Immature natural killer cell (primary cell): Measurements from ENCODE around the gene FLYWCH2. TPM values are rescaled to one million over a fixed set of nuclear protein-coding genes. Genes with fewer than 3 reads are reported as not detected.

Experiments
- DNase-seq, 3 donors: peaks; one replicate each; pipeline ENCODE4 v3.0.0; 2022; ENCODE audit warnings: mixed read lengths in 1 of 3
- H3K27ac Mint-ChIP-seq, 6 donors: one replicate each; pipeline ENCODE4 v1.8.0; 2020; ENCODE audit warnings: mixed read lengths in 6 of 6, mild to moderate bottlenecking in 5 of 6, inconsistent platforms in 4 of 6, moderate library complexity in 3 of 6
- H3K27me3 Mint-ChIP-seq, 3 donors: one replicate each; pipeline ENCODE4 v1.8.0; 2020 to 2021; ENCODE audit warnings: low read depth in 3 of 3, mild to moderate bottlenecking in 3 of 3, mixed read lengths in 3 of 3, moderate library complexity in 3 of 3, inconsistent platforms in 1 of 3
- H3K36me3 Mint-ChIP-seq, 3 donors: one replicate each; pipeline ENCODE4 v1.8.0; 2020; ENCODE audit warnings: mixed read lengths in 3 of 3, inconsistent platforms in 2 of 3, mild to moderate bottlenecking in 2 of 3
- H3K4me1 Mint-ChIP-seq, 2 donors: one replicate each; pipeline ENCODE4 v1.8.0; 2020; ENCODE audit warnings: inconsistent platforms in 2 of 2, mild to moderate bottlenecking in 2 of 2, mixed read lengths in 2 of 2, moderate library complexity in 1 of 2
- H3K4me3 Mint-ChIP-seq, 5 donors: one replicate each; pipeline ENCODE4 v1.8.0; 2020; ENCODE audit warnings: mild to moderate bottlenecking in 5 of 5, mixed read lengths in 5 of 5, inconsistent platforms in 3 of 5, moderate library complexity in 3 of 5
- H3K9me3 Mint-ChIP-seq, 6 donors: one replicate each; pipeline ENCODE4 v1.8.0; 2020; ENCODE audit warnings: mild to moderate bottlenecking in 6 of 6, mixed read lengths in 6 of 6, inconsistent platforms in 4 of 6, moderate library complexity in 3 of 6
- polyA plus RNA-seq, 3 donors: library from polyadenylated mRNA; unstranded; fragments of 300-500 nt; fragmentation: Illumina TruSeq; gene quantifications; one replicate each; pipeline ENCODE4 v1.2.3, GENCODE V29; 2021

FLYWCH2 gene
- polyA plus RNA-seq, 3 donors from 2014 or later = 15.9 to 24.5 (median 18.3) TPM

DNA sequence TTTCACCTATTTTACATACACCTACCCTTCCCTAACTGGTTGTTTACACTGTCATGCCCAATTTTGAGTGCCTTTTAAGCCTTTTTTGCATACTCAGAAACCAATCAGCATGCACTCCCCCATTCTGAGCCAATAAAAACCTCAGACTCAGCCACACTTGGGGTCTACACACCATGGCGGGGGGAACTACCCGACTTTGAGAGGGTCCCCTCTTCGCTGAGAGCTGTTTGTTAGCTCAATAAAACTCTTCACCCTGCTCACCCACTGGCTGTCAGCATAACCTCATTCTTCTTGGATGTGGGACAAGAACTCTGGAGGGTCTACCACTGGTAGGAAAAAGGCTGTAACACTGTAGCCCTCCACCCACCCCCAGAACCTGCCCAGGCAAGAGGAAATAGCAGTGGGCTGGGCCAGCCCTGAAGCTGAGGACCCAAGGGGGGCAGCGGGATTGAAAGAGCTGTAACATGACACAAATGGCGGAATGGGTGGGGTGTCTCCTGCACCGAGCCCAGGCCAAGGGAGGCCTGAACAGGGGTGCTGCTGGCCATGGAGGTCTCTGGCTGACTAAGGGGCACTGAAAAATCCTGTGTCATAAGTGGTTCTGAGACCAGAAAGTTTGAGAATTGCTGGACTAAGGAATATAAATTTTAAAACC, 3.0 kb upstream of the FLYWCH2 start:
- Mint-ChIP-seq H3K27me3 (peaks cover 4 to 12% (median 8%) of the 10 kb centered on the region in 3 donors), H3K36me3 (no peaks in the 10 kb centered on the region), H3K4me1 (peaks cover 9 to 12% of the 10 kb centered on the region in 2 donors), H3K9me3 (no peaks in the 10 kb centered on the region), H3K27ac (no peak overlapping the region), H3K4me3 (peak overlapping the region in 2 of 5 donors; percentile 6 to 21)
- DNase-seq = no peak

DNA sequence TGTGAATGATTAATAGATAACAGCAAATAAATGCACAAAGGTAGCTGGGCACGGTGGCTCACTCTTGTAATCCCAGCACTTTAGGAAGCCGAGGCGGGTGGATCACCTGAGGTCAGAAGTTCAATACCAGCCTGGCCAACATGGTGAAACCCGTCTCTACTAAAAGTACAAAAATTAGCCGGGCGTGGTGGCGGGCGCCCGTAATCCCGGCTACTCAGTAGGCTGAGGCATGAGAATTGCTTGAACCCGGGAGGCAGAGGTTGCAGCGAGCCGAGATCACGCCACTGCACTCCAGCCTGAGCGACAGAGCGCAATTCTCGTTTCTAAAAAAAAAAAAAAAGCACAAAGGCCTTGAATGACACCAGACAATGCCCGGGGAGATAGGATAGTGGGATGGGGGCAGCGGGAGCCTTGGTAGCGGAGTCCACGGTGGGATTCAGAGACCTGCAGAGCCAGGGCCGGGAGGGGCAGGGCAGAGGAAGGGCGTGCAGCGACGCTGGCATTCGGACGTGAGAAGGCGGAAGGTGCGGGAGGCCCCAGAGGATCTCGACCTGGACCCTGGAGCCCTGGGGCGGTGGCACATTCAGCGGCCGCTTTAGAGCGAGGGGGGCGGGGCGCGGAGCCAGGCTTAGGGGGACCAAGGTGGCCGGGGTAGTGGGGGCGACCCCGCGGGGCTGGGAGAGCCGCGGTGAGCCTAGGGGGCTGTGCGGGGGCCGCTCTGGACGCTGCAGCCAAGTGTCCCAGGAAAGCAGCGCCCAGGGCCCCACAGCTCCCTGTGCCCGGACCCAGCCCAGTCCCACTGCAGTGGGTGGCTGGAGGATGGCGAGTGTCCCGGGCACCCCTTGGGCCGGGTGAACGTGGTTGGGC, 999 bp upstream of the FLYWCH2 start:
- peak in 1 of 3 donors; percentile 8 for DNase-seq
- Mint-ChIP-seq H3K4me1 (peaks cover 9 to 11% of the 10 kb centered on the region in 2 donors), H3K9me3 (no peaks in the 10 kb centered on the region), H3K36me3 (no peaks in the 10 kb centered on the region), H3K4me3 (peak overlapping the region; percentile 84 to 95 (median 94)), H3K27ac (peak overlapping the region; percentile 93 to 99 (median 97)), H3K27me3 (peaks cover 4 to 12% (median 10%) of the 10 kb centered on the region in 3 donors)

DNA sequence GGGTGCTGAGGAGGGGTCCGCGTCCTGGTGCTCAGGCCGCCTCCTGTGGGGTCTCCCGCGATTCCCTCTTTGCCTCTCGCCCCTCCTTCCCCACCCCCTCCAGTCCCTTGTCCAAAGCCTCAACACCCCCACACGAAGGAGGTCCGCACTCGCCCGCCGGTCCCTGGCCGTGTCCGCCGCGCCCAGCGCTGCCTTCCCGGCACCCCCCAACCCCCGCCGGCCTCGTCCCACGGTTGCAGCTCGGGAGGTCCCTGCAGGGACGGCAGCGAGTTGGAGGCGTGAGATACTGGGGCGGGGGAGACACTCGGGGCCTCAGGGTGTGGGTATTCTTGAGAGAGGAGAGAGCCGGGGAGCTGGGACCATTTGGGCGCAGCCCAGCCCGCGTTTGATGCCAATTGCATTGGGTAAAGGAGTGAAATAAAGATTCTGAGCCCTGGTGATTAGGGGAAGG, 468 bp downstream of the FLYWCH2 start:
- H3K36me3 Mint-ChIP-seq = no peaks in the 10 kb centered on the region
- H3K4me3 Mint-ChIP-seq = peak overlapping the region; percentile 79 to 94 (median 85)
- H3K27ac Mint-ChIP-seq = peak overlapping the region; percentile 73 to 88 (median 82)
- H3K9me3 Mint-ChIP-seq = no peaks in the 10 kb centered on the region
- no peak for DNase-seq
- H3K27me3 Mint-ChIP-seq = peaks cover 4 to 12% (median 10%) of the 10 kb centered on the region in 3 donors
- peaks cover 9 to 11% of the 10 kb centered on the region in 2 donors for H3K4me1 Mint-ChIP-seq

DNA sequence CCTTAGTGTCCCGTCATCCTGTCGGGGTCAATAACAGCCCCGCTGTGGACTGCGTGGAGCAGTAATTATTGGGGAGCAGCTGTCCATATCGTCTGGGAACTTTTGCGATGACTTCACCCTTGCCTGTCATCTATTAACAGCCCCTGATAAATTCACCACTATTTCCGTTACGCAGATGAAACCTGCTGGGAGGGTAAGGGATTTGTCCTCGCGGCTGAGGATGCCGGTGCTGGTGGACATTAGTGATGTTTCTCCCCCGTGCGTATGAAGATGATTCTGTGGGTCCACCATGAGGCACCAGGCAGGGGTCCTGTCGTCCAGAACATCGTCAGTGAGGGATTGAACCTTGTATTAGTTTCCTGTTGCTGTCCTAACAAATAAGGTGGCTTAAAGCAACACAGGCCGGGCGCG, 1.0 kb downstream of the FLYWCH2 start:
- Mint-ChIP-seq H3K27me3 (peaks cover 4 to 12% (median 10%) of the 10 kb centered on the region in 3 donors), H3K4me1 (peaks cover 9 to 11% of the 10 kb centered on the region in 2 donors), H3K9me3 (no peaks in the 10 kb centered on the region), H3K4me3 (peak overlapping the region; percentile 79 to 94 (median 82)), H3K36me3 (no peaks in the 10 kb centered on the region), H3K27ac (peak overlapping the region; percentile 73 to 88 (median 82))
- no peak for DNase-seq

DNA sequence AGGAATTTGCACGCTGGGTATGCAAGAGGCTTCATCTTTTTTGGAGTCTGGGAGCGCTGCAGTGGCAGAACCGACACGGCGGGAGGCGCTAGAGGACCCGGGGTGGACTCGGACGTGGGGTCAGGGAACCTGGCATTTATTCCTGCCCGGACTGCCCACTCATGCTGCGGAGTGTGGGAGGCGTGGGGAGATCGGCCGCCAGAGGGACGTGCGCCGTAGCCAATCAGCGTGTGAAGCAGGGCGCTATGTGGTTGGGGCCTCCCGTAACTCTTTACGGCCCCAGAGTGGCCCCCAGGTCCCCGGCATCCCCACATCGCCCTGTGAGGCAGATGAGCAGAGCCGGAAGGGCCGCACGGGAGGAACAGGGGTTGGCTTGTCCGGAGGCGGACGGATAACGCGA, 11.2 kb downstream of the FLYWCH2 start:
- H3K4me1 Mint-ChIP-seq = no peaks in the 10 kb centered on the region
- no peak for DNase-seq
- H3K9me3 Mint-ChIP-seq = no peaks in the 10 kb centered on the region
- no peaks in the 10 kb centered on the region for H3K27me3 Mint-ChIP-seq
- no peaks in the 10 kb centered on the region for H3K36me3 Mint-ChIP-seq
- H3K27ac Mint-ChIP-seq = no peak overlapping the region
- H3K4me3 Mint-ChIP-seq = no peak overlapping the region

DNA sequence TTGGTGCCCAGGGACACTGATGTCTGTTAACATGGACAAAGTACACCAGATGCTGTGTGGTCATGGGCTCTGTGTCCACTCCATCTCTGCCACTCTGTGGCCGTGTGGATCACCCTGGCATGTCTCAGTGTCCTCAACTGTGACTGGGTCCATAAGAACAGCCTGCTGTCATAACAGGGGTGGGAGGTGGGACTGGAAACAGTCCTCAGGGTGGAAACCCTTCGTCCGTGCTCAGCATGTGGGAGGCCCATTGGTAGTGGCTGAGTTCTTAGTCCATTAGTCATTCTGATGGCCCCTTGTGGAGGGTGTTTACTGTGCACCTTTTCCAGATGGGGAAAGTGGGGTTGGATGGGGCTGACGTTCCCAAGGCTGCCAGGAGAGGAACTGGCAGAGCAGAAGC, 12.8 kb downstream of the FLYWCH2 start:
- peaks cover 0 to under 1% (median 0%) of the 10 kb centered on the region in 3 donors for H3K27me3 Mint-ChIP-seq
- no peak for DNase-seq
- no peak overlapping the region for H3K4me3 Mint-ChIP-seq
- H3K27ac Mint-ChIP-seq = no peak overlapping the region
- no peaks in the 10 kb centered on the region for H3K9me3 Mint-ChIP-seq
- H3K4me1 Mint-ChIP-seq = no peaks in the 10 kb centered on the region
- H3K36me3 Mint-ChIP-seq = no peaks in the 10 kb centered on the region

DNA sequence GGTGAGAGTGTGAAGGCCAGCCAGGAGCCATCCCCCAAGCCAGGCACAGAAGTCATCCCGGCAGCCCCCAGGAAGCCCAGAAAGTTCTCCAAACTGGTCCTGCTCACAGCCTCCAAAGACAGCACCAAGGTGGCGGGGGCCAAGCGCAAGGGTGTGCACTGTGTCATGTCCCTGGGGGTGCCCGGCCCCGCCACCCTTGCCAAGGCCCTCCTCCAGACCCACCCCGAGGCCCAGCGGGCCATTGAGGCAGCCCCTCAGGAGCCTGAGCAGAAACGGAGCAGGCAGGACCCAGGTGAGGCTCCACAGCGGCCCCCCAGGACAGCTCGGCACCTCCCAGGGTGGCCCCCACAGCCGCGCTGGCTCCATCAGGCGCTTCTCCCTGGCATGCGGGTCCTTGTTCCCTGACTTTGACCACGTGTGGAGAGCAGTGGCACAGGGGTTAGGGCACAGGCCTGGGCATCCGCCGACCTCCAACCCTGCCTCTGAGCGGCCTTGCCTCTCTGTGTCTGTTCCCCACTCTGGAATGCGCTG, 13.5 kb downstream of the FLYWCH2 start:
- no peaks in the 10 kb centered on the region for H3K36me3 Mint-ChIP-seq
- H3K27me3 Mint-ChIP-seq = peaks cover 0 to 3% (median 0%) of the 10 kb centered on the region in 3 donors
- no peaks in the 10 kb centered on the region for H3K9me3 Mint-ChIP-seq
- H3K4me1 Mint-ChIP-seq = no peaks in the 10 kb centered on the region
- no peak for DNase-seq
- H3K27ac Mint-ChIP-seq = no peak overlapping the region
- H3K4me3 Mint-ChIP-seq = no peak overlapping the region

DNA sequence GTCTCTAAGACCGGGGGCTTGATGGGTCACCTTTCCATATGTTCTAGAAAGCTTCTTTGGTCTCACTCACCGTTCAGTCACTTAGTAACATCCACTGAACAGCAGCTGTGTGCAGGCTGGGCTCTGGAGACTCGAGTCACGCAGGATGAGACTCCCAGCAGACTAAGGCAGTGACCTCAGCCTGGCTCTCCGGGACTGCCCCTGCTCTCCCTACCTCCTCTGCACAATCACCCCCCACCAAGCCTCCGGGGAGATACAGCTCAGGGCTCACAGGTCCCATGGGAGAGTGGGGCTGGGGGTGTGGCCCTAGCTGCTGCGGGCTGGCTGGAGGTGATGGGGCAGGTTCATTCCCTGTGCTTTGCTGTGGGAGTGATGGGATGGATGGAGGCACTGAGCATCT, 14.1 kb downstream of the FLYWCH2 start:
- Mint-ChIP-seq H3K27me3 (peaks cover 0 to 3% (median 0%) of the 10 kb centered on the region in 3 donors), H3K4me1 (no peaks in the 10 kb centered on the region), H3K4me3 (no peak overlapping the region), H3K9me3 (no peaks in the 10 kb centered on the region), H3K27ac (no peak overlapping the region), H3K36me3 (no peaks in the 10 kb centered on the region)
- no peak for DNase-seq

DNA sequence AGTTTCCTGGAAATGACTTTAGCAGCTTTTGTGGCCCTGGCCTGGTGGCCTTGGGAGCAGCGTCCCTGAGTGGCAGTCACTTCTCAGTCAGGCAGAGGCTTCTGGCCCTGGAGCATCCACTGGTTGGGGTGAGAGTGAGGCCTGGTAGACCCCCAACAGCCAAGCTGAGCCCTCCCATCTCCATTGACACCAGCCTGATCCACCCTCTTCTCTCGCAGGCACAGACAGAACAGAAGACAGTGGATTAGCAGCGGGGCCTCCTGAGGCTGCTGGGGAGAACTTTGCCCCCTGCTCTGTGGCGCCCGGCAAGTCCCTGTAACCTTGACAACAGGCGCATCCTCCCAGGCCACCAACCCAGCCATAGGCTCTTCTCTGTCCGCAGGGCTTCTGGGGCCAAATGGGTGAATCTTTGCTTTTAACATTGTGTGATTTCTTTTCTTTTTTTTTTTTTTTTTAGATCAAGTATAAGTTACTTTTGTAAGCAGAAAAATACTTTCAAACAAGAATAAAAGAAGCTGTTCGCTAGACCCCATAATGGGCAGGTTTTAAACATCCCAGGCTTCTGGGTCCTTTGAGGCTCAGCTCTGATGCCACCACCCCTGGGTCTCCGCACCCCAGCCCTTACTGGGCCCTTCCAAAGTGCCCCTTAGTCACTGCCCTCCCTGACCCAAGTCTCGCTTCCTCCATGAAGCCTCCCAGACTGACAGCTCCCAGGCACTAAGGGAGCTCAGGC, 16.0 kb downstream of the FLYWCH2 start:
- Mint-ChIP-seq H3K27me3 (peaks cover 0 to 4% (median 2%) of the 10 kb centered on the region in 3 donors), H3K36me3 (no peaks in the 10 kb centered on the region), H3K4me3 (no peak overlapping the region), H3K9me3 (no peaks in the 10 kb centered on the region), H3K27ac (no peak overlapping the region), H3K4me1 (peaks cover 3 to 5% of the 10 kb centered on the region in 2 donors)
- no peak for DNase-seq

DNA sequence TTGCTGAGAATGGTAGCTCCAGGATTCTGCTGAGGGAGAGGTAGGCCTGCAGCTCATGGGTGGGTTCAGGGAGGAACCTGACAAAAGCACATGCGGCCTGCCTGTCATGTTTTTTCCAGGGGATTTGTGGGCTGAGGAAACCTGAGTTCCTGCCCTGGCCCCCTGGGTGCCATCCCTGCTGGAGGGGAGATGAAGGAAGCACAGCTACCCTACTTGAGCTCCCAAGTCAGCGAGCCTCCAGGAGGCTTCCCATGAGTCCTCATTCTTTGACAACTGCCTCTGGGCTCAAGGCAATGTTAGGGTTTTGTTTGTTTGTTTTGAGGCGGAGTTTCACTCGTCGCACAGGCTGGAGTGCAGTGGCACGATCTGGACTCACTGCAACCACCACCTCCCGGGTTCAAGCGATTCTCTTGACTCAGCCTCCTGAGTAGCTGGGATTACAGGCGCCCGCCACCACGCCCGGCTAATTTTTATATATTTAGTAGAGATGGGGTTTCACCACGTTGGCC, 16.6 kb downstream of the FLYWCH2 start:
- H3K9me3 Mint-ChIP-seq = no peaks in the 10 kb centered on the region
- H3K27ac Mint-ChIP-seq = no peak overlapping the region
- no peaks in the 10 kb centered on the region for H3K36me3 Mint-ChIP-seq
- no peak overlapping the region for H3K4me3 Mint-ChIP-seq
- peaks cover 0 to 6% (median 2%) of the 10 kb centered on the region in 3 donors for H3K27me3 Mint-ChIP-seq
- DNase-seq = no peak
- H3K4me1 Mint-ChIP-seq = peaks cover 7 to 8% of the 10 kb centered on the region in 2 donors

DNA sequence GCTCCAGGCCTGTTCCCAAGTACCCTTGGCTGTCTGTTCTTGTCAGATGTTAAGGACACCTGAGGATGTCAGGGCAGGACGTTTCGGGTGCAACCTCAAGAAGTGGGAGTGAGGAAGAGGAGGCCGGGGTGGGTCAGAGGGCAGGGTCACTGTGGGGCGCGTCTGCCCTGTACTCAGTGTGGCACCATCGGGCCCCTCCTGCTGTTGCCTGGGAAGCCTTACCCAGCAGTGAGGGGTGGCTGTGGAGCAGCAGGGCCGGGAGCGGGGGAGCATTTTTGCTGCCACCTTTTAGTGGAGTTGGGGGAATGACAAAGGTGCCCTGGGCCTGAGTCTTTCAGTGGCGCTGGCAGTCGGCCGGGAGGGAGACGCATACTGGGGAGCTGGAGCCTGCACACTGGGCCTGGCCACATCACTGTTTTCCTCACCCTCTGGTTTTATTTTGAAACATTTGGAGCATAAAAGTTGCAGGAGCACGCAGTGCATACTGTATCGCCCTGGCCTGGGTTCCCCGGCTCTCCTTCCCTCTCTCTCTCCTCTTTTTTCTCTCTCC, 17.6 kb downstream of the FLYWCH2 start:
- H3K4me1 Mint-ChIP-seq = peaks cover 11% of the 10 kb centered on the region in 2 donors
- H3K4me3 Mint-ChIP-seq = no peak overlapping the region
- H3K27me3 Mint-ChIP-seq = peaks cover 0 to 6% (median 2%) of the 10 kb centered on the region in 3 donors
- H3K9me3 Mint-ChIP-seq = no peaks in the 10 kb centered on the region
- H3K36me3 Mint-ChIP-seq = no peaks in the 10 kb centered on the region
- H3K27ac Mint-ChIP-seq = no peak overlapping the region
- no peak for DNase-seq

DNA sequence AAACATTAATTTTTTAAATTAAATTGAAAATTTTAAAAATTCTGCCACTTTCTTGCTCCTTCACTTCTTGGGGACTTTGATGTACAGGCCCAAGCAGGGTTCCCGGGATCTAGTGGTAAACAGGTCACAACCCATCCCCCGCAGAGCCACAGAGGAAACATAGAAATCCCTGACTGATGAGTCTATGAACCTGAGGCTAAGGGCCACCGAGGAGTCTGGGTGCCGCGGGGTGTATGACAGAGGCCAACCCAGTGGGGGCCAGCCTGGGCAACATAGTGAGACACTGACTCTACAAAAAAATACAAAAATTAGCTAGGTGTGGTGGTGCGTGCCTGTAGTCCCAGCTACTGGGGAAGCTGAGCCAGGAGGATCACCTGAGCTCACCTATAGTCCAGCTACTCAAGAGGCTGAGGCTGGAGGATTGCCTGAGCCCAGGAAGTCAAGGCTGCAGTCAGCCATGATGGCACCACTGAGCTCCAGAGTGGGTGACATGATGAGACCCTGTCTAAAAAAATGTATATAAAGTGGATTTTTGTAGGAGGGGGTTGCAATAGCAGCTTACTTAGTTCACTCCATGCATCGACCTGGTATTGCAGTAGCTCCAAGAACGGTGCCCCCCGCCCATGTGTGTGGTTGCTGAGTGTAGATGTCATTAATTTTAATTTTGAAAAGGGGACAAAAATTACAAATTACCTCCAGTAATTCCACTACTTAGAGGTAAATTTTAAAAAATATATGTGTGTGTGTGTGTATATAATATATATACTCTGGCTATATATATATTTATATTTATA, 19.5 kb downstream of the FLYWCH2 start:
- peak overlapping the region in 1 of 5 donors; percentile 27 for H3K4me3 Mint-ChIP-seq
- peak overlapping the region in 1 of 6 donors; percentile 39 for H3K27ac Mint-ChIP-seq
- H3K4me1 Mint-ChIP-seq = peaks cover 30% of the 10 kb centered on the region in 2 donors
- no peaks in the 10 kb centered on the region for H3K9me3 Mint-ChIP-seq
- peaks cover 0 to 11% (median 4%) of the 10 kb centered on the region in 3 donors for H3K27me3 Mint-ChIP-seq
- H3K36me3 Mint-ChIP-seq = no peaks in the 10 kb centered on the region
- DNase-seq = no peak
